Breast epithelium (tissue), 3 donors: ENCODE measurements around the gene AKAP8.

Experiments
- POLR2A ChIP-seq: fragments of 450-650 bp; IDR thresholded peaks from one replicate; pipeline ENCODE4 v1.6.1; 2016; ENCODE audit warnings: antibody characterized with exemption, mild to moderate bottlenecking, moderate library complexity
- POLR2AphosphoS5 ChIP-seq, 3 donors: sonication (generic); formaldehyde crosslinking; IDR thresholded peaks; one replicate each; pipeline ENCODE4 v1.6.1; 2017; ENCODE audit warnings: antibody characterized with exemption in 3 of 3
- TF ChIP-seq, protein P1 (sequence below), 3 donors: fragments of 450-650 bp; IDR thresholded peaks; one replicate each; pipeline ENCODE4 v1.5.1; 2016 to 2017; ENCODE audit warnings: antibody characterized with exemption in 3 of 3, mild to moderate bottlenecking in 3 of 3, moderate library complexity in 3 of 3

DNA sequence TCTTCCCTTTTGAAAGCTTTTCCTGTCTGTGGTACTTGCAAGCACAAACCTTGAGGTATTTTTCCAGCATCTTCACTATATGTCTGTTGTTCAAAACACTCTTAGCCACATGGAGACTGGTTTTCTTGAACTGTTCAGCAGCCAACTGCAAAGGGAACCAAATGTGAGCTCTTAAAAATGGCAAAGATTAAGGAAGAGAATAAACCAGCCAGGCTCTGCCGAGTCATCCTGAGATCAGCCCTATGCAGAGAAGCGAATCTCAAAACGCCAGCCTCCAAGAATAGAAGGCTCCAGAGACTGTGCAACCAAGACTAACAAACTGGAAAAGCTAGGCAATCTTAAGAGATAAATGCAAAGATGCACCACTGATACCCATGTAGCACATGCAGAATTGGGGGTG, 20.7 kb downstream of the AKAP8 start:
- TF ChIP-seq POLR2AphosphoS5 (IDR thresholded peaks at IDR 0.05) (no peak), POLR2A (no peak)
- TF ChIP-seq, protein P1, sequence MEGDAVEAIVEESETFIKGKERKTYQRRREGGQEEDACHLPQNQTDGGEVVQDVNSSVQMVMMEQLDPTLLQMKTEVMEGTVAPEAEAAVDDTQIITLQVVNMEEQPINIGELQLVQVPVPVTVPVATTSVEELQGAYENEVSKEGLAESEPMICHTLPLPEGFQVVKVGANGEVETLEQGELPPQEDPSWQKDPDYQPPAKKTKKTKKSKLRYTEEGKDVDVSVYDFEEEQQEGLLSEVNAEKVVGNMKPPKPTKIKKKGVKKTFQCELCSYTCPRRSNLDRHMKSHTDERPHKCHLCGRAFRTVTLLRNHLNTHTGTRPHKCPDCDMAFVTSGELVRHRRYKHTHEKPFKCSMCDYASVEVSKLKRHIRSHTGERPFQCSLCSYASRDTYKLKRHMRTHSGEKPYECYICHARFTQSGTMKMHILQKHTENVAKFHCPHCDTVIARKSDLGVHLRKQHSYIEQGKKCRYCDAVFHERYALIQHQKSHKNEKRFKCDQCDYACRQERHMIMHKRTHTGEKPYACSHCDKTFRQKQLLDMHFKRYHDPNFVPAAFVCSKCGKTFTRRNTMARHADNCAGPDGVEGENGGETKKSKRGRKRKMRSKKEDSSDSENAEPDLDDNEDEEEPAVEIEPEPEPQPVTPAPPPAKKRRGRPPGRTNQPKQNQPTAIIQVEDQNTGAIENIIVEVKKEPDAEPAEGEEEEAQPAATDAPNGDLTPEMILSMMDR (IDR thresholded peaks at IDR 0.05), result no peak
